ENCODE data around the gene VANGL1.

VANGL1 gene

GRCh38 chr1:115712911-115713609 is 71.3 kb downstream of the VANGL1 start:
- TF ChIP-seq, protein P1, sequence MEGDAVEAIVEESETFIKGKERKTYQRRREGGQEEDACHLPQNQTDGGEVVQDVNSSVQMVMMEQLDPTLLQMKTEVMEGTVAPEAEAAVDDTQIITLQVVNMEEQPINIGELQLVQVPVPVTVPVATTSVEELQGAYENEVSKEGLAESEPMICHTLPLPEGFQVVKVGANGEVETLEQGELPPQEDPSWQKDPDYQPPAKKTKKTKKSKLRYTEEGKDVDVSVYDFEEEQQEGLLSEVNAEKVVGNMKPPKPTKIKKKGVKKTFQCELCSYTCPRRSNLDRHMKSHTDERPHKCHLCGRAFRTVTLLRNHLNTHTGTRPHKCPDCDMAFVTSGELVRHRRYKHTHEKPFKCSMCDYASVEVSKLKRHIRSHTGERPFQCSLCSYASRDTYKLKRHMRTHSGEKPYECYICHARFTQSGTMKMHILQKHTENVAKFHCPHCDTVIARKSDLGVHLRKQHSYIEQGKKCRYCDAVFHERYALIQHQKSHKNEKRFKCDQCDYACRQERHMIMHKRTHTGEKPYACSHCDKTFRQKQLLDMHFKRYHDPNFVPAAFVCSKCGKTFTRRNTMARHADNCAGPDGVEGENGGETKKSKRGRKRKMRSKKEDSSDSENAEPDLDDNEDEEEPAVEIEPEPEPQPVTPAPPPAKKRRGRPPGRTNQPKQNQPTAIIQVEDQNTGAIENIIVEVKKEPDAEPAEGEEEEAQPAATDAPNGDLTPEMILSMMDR (IDR thresholded peaks at IDR 0.05) = no peak
- H3K9me3 Mint-ChIP-seq = no peaks in the 10 kb centered on the region
- no peaks in the 10 kb centered on the region for H3K36me3 Mint-ChIP-seq (ENCODE audit: low read depth)
- no peak for DNase-seq
- H3K27ac Mint-ChIP-seq = no peak overlapping the region
- no peak overlapping the region for H3K4me3 Mint-ChIP-seq
- H3K27me3 Mint-ChIP-seq (ENCODE audit: low read depth, poor library complexity) = no peaks in the 10 kb centered on the region
- H3K4me1 Mint-ChIP-seq = peaks cover 37% of the 10 kb centered on the region

GRCh38 chr1:115713906-115714305 is 72.1 kb downstream of the VANGL1 start:
- Mint-ChIP-seq H3K27me3 (ENCODE audit: low read depth, poor library complexity) (no peaks in the 10 kb centered on the region), H3K36me3 (ENCODE audit: low read depth) (no peaks in the 10 kb centered on the region), H3K4me1 (peaks cover 37% of the 10 kb centered on the region), H3K4me3 (no peak overlapping the region), H3K27ac (no peak overlapping the region), H3K9me3 (no peaks in the 10 kb centered on the region)
- DNase-seq = no peak
- TF ChIP-seq, protein P1 (IDR thresholded peaks at IDR 0.05) = no peak

DNA sequence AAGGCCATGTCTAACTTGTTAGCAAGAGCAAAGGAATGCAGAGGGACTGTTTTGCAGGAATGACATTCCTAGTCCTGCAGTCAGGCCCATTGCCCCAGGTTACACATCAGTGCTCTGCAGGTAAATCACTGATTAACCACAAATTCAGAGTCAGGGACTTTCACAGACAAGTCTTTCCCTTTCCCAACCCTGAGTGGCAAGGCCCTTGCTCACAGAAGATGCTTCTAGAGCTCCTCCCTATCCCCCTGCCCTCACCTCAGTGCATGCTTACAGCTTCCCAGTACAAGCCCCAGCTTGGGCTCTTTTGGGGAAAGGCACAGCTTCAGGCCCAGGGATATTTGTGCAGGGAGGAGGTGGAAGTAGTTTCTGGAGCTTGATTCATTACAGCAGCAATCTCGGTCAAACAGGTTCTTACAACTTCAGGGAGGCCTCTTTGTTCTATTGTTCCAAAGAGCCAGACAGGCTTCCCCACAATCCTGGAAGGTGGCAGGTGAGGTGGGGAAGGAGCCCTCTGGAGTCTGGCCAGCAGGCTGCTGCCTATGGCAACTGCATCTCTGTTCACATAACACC is 72.9 kb downstream of the VANGL1 start:
- Mint-ChIP-seq H3K27me3 (ENCODE audit: low read depth, poor library complexity) (no peaks in the 10 kb centered on the region), H3K4me1 (peaks cover 34% of the 10 kb centered on the region), H3K36me3 (ENCODE audit: low read depth) (no peaks in the 10 kb centered on the region), H3K4me3 (no peak overlapping the region), H3K27ac (no peak overlapping the region), H3K9me3 (no peaks in the 10 kb centered on the region)
- no peak for DNase-seq
- TF ChIP-seq, protein P1 (IDR thresholded peaks at IDR 0.05) = no peak

DNA sequence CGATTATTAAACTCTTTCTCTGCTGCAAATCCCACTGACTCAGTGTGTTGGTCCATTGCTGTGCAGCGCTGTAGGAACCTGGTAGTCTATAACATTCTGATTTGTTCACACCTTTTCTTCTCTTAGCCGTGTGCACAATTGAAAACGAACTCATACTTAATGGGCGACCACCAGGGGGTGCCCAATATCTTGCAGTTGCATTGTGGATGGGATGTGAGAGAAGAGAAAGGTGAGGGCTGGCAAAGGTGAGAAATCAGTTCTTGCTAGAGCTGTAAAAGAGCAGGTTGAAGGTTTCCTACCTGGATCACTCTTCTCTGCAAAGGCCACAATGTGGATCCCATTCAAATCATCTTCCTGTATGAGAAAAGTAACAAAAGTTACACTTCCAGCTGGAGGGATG is 75.8 kb downstream of the VANGL1 start:
- H3K9me3 Mint-ChIP-seq = no peaks in the 10 kb centered on the region
- no peak overlapping the region for H3K27ac Mint-ChIP-seq

GRCh38 chr1:115718011-115718754 is 76.4 kb downstream of the VANGL1 start:
- Mint-ChIP-seq H3K27ac (no peak overlapping the region), H3K27me3 (ENCODE audit: low read depth, poor library complexity) (no peaks in the 10 kb centered on the region), H3K36me3 (ENCODE audit: low read depth) (no peaks in the 10 kb centered on the region), H3K4me1 (peaks cover 31% of the 10 kb centered on the region), H3K4me3 (no peak overlapping the region), H3K9me3 (no peaks in the 10 kb centered on the region)
- TF ChIP-seq, protein P1 (IDR thresholded peaks at IDR 0.05) = no peak
- DNase-seq = no peak

More for the DNA sequence above, 75.8 kb downstream of the VANGL1 start:
- H3K27me3 Mint-ChIP-seq (ENCODE audit: low read depth, poor library complexity) = no peaks in the 10 kb centered on the region
- DNase-seq = peak; percentile 57
- TF ChIP-seq, protein P1 (IDR thresholded peaks at IDR 0.05) = peak; percentile 56
- no peaks in the 10 kb centered on the region for H3K36me3 Mint-ChIP-seq (ENCODE audit: low read depth)
- H3K4me3 Mint-ChIP-seq = no peak overlapping the region
- H3K4me1 Mint-ChIP-seq = peaks cover 33% of the 10 kb centered on the region

All from nephron progenitor cell (in vitro differentiated cells).